ENCODE measurements around the gene SIPA1L3.

Gene SIPA1L3

DNA sequence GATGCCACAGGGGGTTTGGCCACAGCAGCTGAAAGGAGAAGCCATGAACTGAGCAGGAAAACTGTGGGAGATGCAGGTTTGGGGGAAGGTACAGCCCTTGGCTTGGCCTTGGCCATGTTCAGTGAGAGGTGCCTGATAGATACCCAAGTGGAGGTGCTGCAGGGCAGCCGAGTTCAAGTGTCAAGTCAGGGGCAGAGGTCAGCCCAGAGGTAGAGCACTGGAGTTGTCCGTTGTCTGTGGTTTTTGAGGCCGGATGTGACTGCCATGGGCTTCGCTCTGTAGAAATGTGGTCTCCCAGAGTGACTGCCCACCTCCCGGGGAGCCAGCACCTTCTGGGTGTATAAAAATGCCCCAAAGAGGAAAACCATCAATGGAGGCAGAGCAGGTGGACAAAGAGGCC lies 251.7 kb downstream of the SIPA1L3 start:
- no peak for DNase-seq (ENCODE audit: low read depth)

GRCh38 chr19:38162094-38162493 lies 255.1 kb downstream of the SIPA1L3 start:
- DNase-seq (ENCODE audit: low read depth): no peak

GRCh38 chr19:38162632-38163031 lies 255.6 kb downstream of the SIPA1L3 start:
- no peak for DNase-seq (ENCODE audit: low read depth)

- no peak for DNase-seq (ENCODE audit: low read depth)
Measured at GRCh38 chr19:38163419-38164290, 256.6 kb downstream of the SIPA1L3 start.

GRCh38 chr19:38164526-38164925 lies 257.5 kb downstream of the SIPA1L3 start:
- DNase-seq (ENCODE audit: low read depth): no peak

DNA sequence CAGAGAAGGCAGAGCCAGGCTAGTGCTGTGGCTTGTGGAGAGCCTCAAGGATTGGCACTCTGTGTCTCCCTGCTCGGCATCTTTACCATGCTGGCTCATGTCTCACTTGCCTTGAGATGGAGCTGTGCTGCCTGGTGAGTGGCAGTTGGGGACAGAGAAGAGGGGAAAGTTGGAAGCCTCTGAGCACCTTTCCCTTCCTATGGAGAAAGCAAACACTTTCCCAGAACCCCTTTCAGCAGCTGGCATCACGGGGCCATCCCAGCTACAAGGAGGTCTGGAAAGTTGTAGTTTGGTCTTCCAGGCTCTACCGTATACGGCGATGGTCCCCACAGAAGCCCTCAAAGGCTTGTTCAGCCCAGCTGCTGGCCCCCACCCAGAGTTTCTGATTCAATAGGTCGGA lies 258.3 kb downstream of the SIPA1L3 start:
- no peak for DNase-seq (ENCODE audit: low read depth)

DNA sequence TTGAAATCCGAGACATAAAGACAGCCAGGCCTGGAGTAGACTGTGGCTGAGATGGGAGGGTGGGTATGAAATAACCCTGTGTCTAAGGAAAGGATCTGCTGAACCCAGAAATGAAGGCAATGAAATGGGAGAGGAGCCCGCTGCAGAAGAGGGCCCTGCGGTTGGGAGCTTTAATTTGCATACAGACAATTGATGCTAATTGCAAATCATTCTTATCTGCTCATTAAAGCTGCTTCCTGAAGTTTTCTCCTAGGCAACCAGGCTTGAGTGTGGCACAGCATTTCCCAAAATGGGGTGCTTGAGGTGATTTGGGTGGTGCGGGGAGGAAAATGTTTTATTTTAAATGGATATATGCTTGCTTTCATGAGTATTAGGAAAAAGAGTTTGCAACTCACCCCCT lies 261.6 kb downstream of the SIPA1L3 start:
- no peak for DNase-seq (ENCODE audit: low read depth)

DNA sequence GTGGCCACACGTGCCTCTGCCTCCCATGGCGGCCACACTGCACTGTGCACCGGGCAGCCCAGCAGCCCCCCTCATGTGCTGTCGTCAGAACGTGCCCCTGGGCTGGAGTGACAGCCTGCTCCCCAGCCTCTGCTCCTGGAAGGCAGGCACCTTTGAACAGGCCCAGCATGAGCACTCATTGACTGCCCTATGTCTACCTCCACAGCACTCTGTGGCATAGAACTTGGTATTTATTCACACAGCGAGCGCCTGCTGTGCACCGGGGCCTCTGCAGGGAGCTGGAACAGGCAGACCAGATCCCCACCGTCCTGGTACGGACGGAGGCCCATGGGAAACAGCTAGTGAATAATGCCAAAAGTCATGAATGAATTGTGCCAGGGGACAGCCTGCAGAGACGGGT lies 263.3 kb downstream of the SIPA1L3 start:
- DNase-seq (ENCODE audit: low read depth): no peak

DNA sequence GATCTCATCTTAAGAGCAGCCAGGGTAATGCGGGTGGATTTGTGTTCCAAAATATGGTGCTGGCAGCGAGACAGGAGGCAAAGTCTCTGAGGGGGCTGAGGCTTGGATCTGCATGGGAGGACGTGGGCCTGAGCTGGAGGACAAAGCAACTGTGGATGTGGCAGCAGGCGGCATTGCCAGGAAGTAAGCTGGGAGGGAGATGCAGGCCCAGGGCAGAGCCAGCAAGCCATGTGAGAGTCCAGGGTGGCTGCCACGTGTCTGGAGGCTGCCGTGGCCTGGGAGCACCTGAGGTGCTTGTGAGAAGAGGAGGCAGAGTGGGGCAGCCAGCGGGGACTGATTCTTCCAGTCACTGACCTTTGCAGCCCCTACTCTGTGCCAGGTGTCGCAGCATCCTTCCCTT lies 265.0 kb downstream of the SIPA1L3 start:
- no peak for DNase-seq (ENCODE audit: low read depth)

GRCh38 chr19:38173291-38174041 lies 266.5 kb downstream of the SIPA1L3 start:
- no peak for DNase-seq (ENCODE audit: low read depth)

DNA sequence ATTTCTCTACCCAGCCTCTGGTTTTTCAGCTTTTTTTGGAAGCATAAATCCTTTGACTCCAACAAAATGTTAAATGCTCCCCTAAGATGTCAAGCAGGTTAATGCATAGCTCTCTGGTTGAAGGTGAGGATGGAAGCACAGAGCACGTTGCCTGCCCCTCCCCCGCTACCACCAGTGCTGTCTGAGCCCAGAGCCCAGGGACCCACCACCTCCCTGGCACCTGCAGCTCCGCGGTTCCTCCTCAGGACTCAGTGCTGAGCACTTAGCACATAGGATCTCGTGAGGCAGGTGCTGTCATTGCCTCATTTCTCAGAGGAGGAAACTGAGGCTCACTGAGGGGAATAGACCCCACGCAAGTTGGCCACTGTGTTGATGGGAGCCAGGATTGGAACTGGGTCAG lies 268.4 kb downstream of the SIPA1L3 start:
- DNase-seq (ENCODE audit: low read depth): no peak

GRCh38 chr19:38180071-38180470 lies 273.1 kb downstream of the SIPA1L3 start:
- DNase-seq (ENCODE audit: low read depth): no peak

- DNase-seq (ENCODE audit: low read depth): no peak
Measured at GRCh38 chr19:38182536-38183210, 275.7 kb downstream of the SIPA1L3 start.

DNA sequence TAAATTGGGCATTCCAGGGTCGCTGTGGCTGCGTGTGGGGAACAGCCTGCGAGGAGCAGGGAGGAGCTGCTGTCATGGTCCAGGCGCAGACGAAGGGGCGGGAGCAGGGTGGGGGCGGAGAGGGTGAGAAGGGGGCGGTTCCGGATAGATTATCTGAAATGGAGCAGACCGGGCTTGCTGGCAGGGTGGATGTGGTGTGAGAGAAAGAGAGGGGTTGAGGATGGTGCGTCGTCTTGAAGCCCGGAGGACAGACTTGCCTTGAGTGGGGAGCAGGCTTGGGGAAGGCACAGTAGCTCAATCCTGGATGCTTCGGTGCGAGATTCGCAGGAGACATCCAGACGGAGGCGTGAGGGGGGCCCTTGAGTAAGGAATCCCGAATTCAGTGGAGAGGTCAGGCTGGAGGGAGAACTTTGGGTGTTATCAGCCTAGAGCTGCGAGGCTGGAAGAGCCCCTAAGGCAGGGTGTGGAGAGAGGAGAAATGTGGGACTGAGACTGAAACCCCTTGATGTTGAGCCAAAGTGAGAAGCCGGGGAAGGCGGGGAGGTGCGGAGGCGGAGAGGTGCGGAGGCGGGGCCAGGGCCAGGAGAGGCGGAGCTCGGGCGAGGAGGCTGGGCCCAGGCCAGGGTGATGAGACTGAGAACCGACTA lies 276.4 kb downstream of the SIPA1L3 start:
- DNase-seq (ENCODE audit: low read depth): no peak

DNA sequence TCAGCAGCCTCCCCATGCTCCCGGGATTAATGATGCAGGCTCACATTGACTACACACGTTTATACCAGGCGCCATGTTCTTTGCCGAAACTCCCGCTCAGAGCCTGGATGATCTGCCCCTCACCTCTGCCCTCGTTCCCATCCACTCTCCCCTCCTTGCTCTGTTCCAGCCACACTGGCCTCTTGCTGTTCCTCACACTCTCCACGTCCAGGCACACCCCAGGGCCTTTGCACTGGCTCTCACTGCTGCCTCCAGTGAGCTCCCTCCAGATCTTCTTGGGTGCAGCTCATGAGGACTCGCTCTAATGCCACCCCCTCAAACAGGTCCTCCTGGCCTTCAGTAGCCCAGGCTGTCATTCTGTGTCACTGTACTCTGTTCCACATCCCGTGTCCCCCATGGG lies 277.8 kb downstream of the SIPA1L3 start:
- DNase-seq (ENCODE audit: low read depth): no peak

GRCh38 chr19:38185562-38185961 lies 278.6 kb downstream of the SIPA1L3 start:
- no peak for DNase-seq (ENCODE audit: low read depth)

- DNase-seq (ENCODE audit: low read depth): no peak
Measured at GRCh38 chr19:38190061-38190460, 283.1 kb downstream of the SIPA1L3 start.

- DNase-seq (ENCODE audit: low read depth): no peak
Measured at GRCh38 chr19:38190793-38191192, 283.8 kb downstream of the SIPA1L3 start.

DNA sequence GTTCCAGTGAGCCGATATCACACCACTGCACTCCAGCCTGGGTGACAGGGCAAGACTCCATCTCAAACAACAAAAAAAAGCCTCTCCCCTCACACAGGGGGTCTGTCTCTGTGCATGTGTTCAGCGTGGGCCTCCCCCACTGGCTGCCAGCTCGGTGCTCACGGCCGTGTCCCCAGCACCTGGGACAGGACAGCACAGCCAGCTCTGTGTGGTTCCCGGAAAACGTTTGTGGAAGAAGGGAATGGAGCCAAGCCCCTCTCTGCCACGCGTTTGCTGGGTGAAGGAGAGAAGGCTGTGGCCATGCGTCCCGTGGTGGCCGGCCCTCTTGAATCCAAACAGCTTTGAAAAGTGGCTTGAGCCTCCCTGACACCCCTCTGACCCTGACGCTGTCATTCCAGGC lies 284.7 kb downstream of the SIPA1L3 start:
- DNase-seq (ENCODE audit: low read depth): no peak

DNA sequence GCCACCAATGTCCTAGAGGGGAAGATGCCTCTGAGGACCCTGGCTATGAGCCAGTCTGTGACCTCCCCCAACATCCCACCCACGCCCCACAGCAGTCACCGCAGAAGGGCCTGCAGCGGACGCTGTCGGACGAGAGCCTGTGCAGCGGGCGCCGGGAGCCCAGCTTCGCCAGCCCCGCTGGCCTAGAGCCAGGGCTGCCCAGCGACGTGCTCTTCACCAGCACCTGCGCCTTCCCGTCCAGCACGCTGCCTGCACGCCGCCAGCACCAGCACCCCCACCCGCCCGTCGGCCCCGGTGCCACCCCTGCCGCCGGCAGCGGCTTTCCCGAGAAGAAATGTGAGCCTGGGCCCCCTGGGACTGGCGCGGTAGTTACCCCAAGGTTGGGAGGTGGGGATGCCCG lies 286.4 kb downstream of the SIPA1L3 start:
- no peak for DNase-seq (ENCODE audit: low read depth)

- no peak for DNase-seq (ENCODE audit: low read depth)
Measured at GRCh38 chr19:38194061-38194701, 287.2 kb downstream of the SIPA1L3 start.

GRCh38 chr19:38195237-38195636 lies 288.2 kb downstream of the SIPA1L3 start:
- DNase-seq (ENCODE audit: low read depth): no peak

Measured in activated T-helper 9 cell treated with anti-CD3 and anti-CD28 coated beads, Interleukin-2, amount 50 U/mL, for 16 hours (primary cell).